ENCODE data around the gene CHKB.

GRCh38 chr22:50602338-50602700 lies 19.7 kb upstream of the CHKB start:
- TF ChIP-seq GATA3 (IDR thresholded peaks at IDR 0.05; ENCODE audit: low read depth, low read length) (no peak), GATA2 (IDR thresholded peaks at IDR 0.05; ENCODE audit: low read depth, low read length) (no peak)
